ENCODE measurements around the gene ADD2.

ADD2 gene

GRCh38 chr2:70751881-70752280 lies 16.1 kb downstream of the ADD2 start:
- no peak for DNase-seq (ENCODE audit: extremely low read depth, low read depth)
- TF ChIP-seq, protein P1, sequence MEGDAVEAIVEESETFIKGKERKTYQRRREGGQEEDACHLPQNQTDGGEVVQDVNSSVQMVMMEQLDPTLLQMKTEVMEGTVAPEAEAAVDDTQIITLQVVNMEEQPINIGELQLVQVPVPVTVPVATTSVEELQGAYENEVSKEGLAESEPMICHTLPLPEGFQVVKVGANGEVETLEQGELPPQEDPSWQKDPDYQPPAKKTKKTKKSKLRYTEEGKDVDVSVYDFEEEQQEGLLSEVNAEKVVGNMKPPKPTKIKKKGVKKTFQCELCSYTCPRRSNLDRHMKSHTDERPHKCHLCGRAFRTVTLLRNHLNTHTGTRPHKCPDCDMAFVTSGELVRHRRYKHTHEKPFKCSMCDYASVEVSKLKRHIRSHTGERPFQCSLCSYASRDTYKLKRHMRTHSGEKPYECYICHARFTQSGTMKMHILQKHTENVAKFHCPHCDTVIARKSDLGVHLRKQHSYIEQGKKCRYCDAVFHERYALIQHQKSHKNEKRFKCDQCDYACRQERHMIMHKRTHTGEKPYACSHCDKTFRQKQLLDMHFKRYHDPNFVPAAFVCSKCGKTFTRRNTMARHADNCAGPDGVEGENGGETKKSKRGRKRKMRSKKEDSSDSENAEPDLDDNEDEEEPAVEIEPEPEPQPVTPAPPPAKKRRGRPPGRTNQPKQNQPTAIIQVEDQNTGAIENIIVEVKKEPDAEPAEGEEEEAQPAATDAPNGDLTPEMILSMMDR (IDR thresholded peaks at IDR 0.05; ENCODE audit: low read depth, low read length): no peak

- TF ChIP-seq, protein P1 (IDR thresholded peaks at IDR 0.05; ENCODE audit: low read depth, low read length): no peak
- DNase-seq (ENCODE audit: extremely low read depth, low read depth): no peak
These were observed 17.7 kb downstream of the ADD2 start for GRCh38 chr2:70750320-70750719.

- TF ChIP-seq, protein P1 (IDR thresholded peaks at IDR 0.05; ENCODE audit: low read depth, low read length): no peak
- no peak for DNase-seq (ENCODE audit: extremely low read depth, low read depth)
These were observed 19.8 kb downstream of the ADD2 start for GRCh38 chr2:70748002-70748784.

DNA sequence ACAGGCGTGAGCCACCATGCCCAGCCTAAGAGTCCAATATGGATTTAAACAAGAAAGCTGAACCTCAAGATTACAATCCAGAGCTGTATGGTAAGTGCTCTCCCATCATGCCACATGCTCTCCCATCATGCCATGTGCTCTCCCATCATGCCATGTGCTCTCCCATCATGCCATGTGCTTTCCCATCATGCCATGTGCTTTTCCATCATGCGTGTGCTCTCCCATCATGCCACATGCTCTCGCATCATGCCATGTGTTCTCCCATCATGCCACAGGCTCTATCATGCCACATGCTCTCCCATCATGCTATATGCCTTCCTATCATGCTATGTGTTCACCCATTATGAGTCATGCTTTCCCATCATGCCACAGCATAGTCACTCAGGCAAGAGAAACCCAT lies 20.7 kb downstream of the ADD2 start:
- TF ChIP-seq, protein P1 (IDR thresholded peaks at IDR 0.05; ENCODE audit: low read depth, low read length): no peak
- no peak for DNase-seq (ENCODE audit: extremely low read depth, low read depth)

GRCh38 chr2:70746094-70746974 lies 21.7 kb downstream of the ADD2 start:
- DNase-seq (ENCODE audit: extremely low read depth, low read depth): no peak
- TF ChIP-seq, protein P1 (IDR thresholded peaks at IDR 0.05; ENCODE audit: low read depth, low read length): no peak

GRCh38 chr2:70745276-70745825 lies 22.6 kb downstream of the ADD2 start:
- TF ChIP-seq, protein P1 (IDR thresholded peaks at IDR 0.05; ENCODE audit: low read depth, low read length): no peak
- no peak for DNase-seq (ENCODE audit: extremely low read depth, low read depth)

- TF ChIP-seq, protein P1 (IDR thresholded peaks at IDR 0.05; ENCODE audit: low read depth, low read length): no peak
These were observed 23.6 kb downstream of the ADD2 start for GRCh38 chr2:70744397-70744796.

More at GRCh38 chr2:70744397-70744796, 23.6 kb downstream of the ADD2 start:
- no peak for DNase-seq (ENCODE audit: extremely low read depth, low read depth)
